ENCODE data around the gene HIPK2. TPM values are rescaled to one million over a fixed set of nuclear protein-coding genes. Genes with fewer than 3 reads are reported as not detected.

Gene HIPK2
- total and polyA plus RNA-seq, 7 donors, result 18.1 to 166 (median 78.5) TPM

- Histone ChIP-seq H3K4me3 (no peak overlapping the region), H3K36me3 (ENCODE audit: insufficient read depth in 1 of 2, low read depth in 1 of 2) (no peaks in the 10 kb centered on the region), H3K27ac (no peak overlapping the region), H3K9me3 (no peaks in the 10 kb centered on the region), H3K4me1 (no peaks in the 10 kb centered on the region), H3K27me3 (ENCODE audit: insufficient read depth in 3 of 3, low read length in 2 of 3) (no peaks in the 10 kb centered on the region)
- 59 to 67% (median 62%) methylated on average over 3 of the region's 3 CpGs for WGBS, 3 donors
- ATAC-seq, result no peak
- DNase-seq, result no peak
- no peak for TF ChIP-seq CTCF (IDR thresholded peaks at IDR 0.05)
- intact Hi-C loops (cut with DNase I), result no loop called here
Measured at GRCh38 chr7:139807009-139807408, 29.2 kb upstream of the HIPK2 start.

GRCh38 chr7:139804571-139804970 is 26.8 kb upstream of the HIPK2 start:
- no peak overlapping the region for H3K4me3 ChIP-seq
- WGBS, 3 donors, result 75 to 88% (median 84%) methylated on average over 1 of the region's 1 CpG
- no peak for TF ChIP-seq CTCF (IDR thresholded peaks at IDR 0.05)
- H3K9me3 ChIP-seq, result no peaks in the 10 kb centered on the region
- no peaks in the 10 kb centered on the region for H3K27me3 ChIP-seq (ENCODE audit: insufficient read depth in 3 of 3, low read length in 2 of 3)
- H3K36me3 ChIP-seq (ENCODE audit: insufficient read depth in 1 of 2, low read depth in 1 of 2), result no peaks in the 10 kb centered on the region
- ATAC-seq (no peak), DNase-seq (no peak)
- no peak overlapping the region for H3K27ac ChIP-seq
- intact Hi-C loops (cut with DNase I), result no loop called here
- H3K4me1 ChIP-seq, result no peaks in the 10 kb centered on the region

- 50 to 57% (median 55%) methylated on average over 2 of the region's 2 CpGs for WGBS, 3 donors
- intact Hi-C loops (cut with DNase I), result no loop called here
Measured at GRCh38 chr7:139799586-139799985, 21.8 kb upstream of the HIPK2 start.

GRCh38 chr7:139798892-139799291 is 21.1 kb upstream of the HIPK2 start:
- no peaks in the 10 kb centered on the region for H3K36me3 ChIP-seq (ENCODE audit: insufficient read depth in 1 of 2, low read depth in 1 of 2)
- intact Hi-C loops (cut with DNase I), result no loop called here
- no peak overlapping the region for H3K4me3 ChIP-seq
- no peak overlapping the region for H3K27ac ChIP-seq
- DNase-seq (no peak), ATAC-seq (peak in 3 of 4 donors; percentile 63 to 84 (median 82))
- H3K27me3 ChIP-seq (ENCODE audit: insufficient read depth in 3 of 3, low read length in 2 of 3), result no peaks in the 10 kb centered on the region
- no peaks in the 10 kb centered on the region for H3K4me1 ChIP-seq
- TF ChIP-seq CTCF (IDR thresholded peaks at IDR 0.05), result no peak
- 63 to 80% (median 67%) methylated on average over 4 of the region's 4 CpGs for WGBS, 3 donors
- H3K9me3 ChIP-seq, result no peaks in the 10 kb centered on the region

More at GRCh38 chr7:139799586-139799985, 21.8 kb upstream of the HIPK2 start:
- H3K9me3 ChIP-seq, result no peaks in the 10 kb centered on the region
- H3K4me1 ChIP-seq, result no peaks in the 10 kb centered on the region
- no peaks in the 10 kb centered on the region for H3K36me3 ChIP-seq (ENCODE audit: insufficient read depth in 1 of 2, low read depth in 1 of 2)
- no peaks in the 10 kb centered on the region for H3K27me3 ChIP-seq (ENCODE audit: insufficient read depth in 3 of 3, low read length in 2 of 3)
- H3K4me3 ChIP-seq, result no peak overlapping the region
- peak in 2 of 4 donors; percentile 26 to 43 for ATAC-seq
- no peak overlapping the region for H3K27ac ChIP-seq
- no peak for TF ChIP-seq CTCF (IDR thresholded peaks at IDR 0.05)
- DNase-seq, result no peak

- ATAC-seq (no peak), DNase-seq (no peak)
- no peak for TF ChIP-seq CTCF (IDR thresholded peaks at IDR 0.05)
- Histone ChIP-seq H3K27me3 (ENCODE audit: insufficient read depth in 3 of 3, low read length in 2 of 3) (no peaks in the 10 kb centered on the region), H3K36me3 (ENCODE audit: insufficient read depth in 1 of 2, low read depth in 1 of 2) (no peaks in the 10 kb centered on the region), H3K27ac (no peak overlapping the region), H3K4me3 (no peak overlapping the region), H3K9me3 (no peaks in the 10 kb centered on the region), H3K4me1 (no peaks in the 10 kb centered on the region)
- 49 to 52% (median 51%) methylated on average over 10 of the region's 10 CpGs for WGBS, 3 donors
- intact Hi-C loops (cut with DNase I), result no loop called here
Measured at GRCh38 chr7:139798221-139798620, 20.4 kb upstream of the HIPK2 start.

Data from psoas muscle (tissue), 8 donors.